Stimulated activated CD4-positive, alpha-beta T cell treated with anti-CD3 and anti-CD28 coated beads, Interleukin-15, amount 100 ng/mL, for 24 hours (primary cell): ENCODE data around the gene IGFL3.
"Not testable (repeated sequence)": the region's sequence is repeated elsewhere in the genome, so short reads cannot be mapped to it uniquely, and the experiment has no call there.

ENCODE experiments used
- DNase-seq: peaks from one replicate; pipeline ENCODE4 v3.0.0-alpha.2; 2020

The IGFL3 gene

DNA sequence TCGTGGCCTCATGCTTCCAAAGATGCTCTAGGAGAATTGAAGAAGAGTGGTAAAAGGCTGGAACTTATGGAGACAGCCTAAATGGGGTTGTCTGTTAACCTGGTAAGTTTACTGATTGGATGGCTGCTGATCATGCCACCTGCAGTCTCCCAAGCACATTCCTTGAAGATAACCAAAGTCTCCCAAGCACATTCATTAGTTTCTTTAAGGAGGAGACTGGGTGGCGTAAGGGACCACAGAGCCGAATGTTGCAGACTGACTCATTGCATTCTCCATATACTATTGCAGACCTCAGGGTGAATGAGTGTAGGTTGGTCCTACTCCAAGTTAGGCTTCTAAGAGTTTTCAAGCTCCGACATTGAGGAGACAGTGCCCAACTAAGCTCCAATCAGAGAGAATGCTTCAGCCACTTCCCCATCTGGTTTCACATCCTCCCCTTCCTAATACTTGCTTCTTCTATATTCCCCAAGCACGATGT is at the start of gene IGFL3:
TSS of gene IGFL3 (minus strand) at position 51 of the 478 bp plus-strand sequence. CDS start at position 12, 39 bp downstream.
- DNase-seq: no peak

DNA sequence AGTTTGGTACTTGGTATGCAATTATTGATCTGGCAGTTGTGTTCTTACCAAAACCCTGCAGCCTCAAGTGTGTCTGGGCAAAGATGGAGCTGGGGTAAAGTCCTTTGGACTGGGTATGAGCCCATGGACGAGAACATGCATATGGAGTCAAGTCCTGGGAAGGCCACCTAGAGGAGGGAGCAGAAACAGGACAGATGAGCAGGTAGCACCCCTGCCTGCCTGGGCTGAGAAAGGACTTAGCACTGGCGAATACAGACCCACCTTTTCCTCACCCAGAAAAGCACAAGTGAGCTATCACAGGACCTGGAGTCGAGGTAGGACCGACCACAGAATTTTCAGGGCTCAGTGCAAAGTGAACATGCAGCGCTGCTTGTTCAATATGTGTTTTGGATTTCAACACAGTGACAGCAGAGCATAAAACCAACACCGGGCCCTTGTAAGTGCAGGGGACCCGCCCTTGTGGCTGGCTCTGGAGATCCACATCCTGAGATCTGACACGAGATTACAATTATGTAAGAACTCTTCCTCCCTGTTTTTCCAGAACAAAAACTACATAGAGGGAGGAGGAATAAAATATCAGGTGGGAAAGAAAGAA is 49.5 kb upstream of the IGFL3 start:
- DNase-seq: no peak

DNA sequence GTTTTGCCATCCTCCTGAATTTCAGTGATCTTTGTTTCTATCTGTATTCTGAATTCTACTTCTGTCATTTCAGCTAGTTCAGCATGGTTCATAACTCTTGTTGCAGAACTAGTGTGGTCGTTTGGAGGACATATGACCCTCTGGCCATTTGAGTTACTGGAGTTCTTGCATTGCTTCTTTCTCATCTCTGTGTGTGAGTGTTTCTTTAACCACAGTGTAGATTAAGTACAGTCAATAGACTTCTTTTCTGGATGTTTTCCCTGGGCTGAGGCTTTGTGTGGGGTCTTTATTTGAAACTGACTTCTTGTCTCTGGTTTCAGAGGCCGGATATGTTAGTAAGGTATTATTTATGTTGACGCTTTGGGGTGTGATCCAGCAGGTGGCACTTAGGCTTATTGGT is 38.2 kb upstream of the IGFL3 start:
- no peak for DNase-seq

DNA sequence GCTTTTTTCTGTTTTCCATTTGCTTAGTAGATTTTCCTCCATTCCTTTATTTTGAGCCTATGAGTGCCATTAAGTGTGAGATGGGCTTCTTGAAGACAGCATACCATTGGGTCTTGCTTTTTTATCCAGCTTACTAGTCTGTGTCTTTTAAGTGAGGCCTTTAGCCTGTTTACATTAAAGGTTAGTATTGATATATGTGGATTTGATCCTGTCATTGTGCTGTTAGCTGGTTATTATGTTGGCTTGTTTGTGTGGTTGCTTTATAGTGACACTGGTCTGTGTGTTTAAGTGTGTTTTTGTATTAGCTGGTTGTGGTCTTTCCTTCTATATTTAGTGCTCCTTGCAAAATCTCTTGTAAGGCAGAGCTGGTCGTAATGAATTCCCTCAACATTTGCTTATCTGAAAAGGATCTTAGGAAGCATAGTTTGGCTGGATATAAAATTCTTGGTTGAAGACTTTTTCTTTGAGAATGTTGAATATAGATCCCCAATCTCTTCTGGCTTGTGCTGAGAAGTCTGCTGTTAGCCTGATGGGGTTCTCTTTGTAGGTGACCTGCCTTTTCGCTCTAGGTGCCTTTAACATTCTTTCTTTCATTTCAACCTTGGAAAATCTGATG is 37.3 kb upstream of the IGFL3 start:
- not testable (repeated sequence) for DNase-seq

DNA sequence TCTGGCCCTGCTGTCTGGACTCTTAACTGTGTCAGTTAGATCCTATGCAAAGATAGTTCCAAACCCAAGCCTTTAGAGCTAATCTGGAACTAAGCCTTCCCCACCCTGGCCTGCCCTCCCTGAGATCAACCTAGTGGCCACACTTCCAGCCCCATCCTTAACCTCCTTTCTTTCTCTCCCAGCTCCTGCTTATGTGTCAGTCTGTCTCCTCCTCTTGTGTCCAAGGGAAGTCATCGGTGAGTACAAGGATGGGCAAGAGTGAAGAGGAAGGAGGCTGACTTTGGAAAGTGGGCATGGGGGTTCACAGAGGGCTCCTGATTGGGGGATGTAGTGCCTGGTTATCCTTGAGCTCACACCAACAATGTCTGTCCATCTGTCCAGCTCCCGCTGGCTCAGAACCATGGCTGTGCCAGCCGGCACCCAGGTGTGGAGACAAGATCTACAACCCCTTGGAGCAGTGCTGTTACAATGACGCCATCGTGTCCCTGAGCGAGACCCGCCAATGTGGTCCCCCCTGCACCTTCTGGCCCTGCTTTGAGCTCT is 35.8 kb upstream of the IGFL3 start:
- no peak for DNase-seq

DNA sequence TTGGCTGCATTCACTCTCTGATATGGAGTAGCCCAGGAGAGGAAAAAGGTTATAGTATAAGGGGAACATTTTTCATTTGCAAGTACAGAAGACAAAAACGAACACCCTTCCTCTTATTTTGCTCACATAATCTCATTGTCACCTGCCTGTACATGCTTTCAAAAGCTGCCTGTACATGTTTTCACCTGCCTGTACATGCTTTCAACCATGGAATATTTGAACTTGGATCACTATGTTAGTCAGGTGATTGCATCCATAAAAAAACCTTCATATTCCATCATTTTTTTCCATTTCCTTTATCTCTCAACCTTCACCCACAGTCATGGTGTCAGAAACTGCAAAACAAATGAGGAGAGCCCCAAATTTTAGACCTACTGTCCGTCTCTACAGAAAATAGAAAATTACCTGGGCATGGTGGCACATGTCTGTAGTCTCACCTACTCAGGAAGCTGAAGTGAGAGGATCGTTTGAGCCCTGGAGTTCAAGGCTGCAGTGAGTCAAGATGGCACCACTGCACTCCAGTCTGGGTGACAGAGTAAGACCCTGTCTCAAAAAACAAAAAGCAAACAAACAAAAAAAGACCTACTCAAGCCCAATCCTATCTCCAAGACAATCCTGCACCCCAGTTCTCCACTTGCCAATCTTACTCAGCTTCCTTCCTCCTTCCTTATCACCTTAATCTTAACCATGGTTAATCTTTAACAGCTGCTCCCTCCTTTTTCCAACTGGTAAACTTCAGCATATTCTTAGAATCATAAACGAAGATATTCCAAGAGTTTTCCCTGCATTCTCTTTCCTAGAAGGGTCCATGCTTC is 35.1 kb upstream of the IGFL3 start:
- DNase-seq: no peak

DNA sequence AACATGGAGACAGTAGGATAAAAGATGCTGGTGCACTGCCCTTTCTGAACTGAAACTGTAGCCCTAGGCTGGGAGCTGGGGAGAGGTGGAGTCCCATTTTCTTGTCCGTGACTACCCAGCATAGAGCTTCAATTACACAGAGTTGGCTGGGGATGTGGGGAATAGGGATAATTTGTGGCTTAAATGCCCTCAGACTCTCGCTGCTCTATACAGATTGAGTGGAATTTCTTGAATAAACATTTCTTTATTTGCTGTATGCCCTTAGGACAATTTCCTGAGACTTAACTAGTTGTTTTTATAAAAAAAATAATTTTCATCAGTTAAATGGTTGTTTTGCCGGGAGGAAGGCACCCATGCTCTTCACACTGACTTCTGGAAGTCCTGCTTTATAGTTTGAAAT is 30.7 kb upstream of the IGFL3 start:
- DNase-seq: no peak

DNA sequence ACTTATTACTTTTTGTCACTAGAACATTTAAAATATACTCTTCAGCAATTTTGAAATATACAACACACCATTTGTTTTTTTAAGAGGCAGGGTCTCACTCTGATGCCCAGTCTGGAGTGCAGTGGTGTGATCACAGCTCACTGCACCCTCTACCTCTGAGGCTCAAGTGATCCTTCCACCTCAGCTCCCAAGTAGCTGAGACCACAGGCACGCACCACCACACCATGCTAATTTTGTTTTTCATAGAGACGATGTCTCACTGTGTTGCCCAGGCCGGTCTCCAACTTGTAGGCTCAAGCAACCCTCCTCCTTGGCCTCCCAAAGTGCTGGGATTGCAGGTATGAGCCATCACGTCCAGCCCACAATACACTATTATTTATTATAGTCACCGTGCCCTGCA is 26.1 kb upstream of the IGFL3 start:
- no peak for DNase-seq

DNA sequence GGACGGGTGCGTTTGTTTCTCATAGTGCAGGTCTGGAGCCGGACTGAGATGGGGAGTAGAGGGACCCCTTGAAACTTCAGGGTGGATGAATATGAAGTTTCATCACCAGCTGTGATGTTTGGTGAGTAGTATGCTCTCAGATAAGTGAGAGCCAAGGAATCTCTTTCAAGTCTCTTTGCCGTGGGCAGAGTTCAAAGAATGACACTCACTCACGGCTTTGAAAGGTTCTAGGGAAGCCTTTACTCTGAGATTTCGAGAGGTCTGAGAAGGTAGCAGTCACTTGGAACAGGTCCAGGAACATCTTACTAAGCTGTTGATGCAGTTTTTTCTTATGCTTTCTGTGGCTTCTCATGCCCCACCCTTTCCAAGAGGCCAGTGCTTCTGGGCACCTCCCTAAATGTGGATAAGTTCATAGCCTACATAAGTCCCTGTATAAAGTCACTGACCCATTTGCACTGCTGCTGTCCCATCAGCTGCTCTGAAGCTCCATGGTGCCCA is 23.4 kb upstream of the IGFL3 start, which contains the start of gene IGFL2:
TSS of gene IGFL2 (plus strand) at position 448 of the 498 bp plus-strand sequence. CDS start at position 489, 41 bp downstream.
- peak; percentile 42 for DNase-seq

DNA sequence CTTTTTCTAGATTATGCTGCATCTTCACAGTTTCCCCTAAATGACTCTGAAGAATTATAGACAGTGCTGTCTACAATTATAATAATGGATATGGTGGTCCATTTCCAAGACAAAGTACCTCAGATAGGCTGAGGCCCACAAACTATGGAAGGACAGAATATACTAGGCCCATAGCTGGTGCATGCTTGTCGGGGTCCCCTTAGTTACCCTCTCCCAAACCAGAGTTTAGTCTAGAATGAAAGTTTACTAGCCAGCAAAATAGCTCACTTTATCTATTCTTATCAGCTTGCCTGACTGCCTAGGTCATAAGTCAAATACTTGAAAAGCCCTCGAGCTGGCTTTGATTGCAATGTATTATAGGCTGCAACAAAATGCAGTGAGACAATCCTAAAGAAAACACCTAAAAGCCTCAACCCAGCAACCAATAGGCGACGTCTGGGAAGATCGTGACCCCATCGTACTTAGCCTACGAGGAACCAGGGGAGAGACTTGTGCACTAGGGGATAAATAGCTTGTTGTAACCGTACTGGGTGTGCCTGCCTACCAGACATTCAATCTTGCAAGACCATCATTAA is 22.8 kb upstream of the IGFL3 start:
- DNase-seq: no peak

DNA sequence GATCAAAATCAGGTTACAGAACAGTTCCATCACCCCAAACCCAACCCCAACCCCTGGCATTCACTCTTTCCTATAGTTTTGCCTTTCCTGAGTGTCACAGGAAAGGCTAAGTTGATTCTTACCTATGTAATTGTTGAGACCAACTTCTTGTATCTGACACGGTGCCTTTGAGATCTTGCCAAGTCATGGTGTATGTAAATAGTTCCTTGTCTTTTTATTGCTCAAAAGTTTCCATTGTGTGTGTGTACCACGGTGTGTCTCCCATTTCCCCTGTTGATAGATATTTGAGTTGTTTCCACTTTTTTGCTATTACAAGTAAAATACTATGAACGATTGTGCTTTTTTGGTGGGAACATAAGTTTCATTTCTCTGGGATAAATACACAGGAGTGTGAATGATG is 20.3 kb upstream of the IGFL3 start:
- no peak for DNase-seq

DNA sequence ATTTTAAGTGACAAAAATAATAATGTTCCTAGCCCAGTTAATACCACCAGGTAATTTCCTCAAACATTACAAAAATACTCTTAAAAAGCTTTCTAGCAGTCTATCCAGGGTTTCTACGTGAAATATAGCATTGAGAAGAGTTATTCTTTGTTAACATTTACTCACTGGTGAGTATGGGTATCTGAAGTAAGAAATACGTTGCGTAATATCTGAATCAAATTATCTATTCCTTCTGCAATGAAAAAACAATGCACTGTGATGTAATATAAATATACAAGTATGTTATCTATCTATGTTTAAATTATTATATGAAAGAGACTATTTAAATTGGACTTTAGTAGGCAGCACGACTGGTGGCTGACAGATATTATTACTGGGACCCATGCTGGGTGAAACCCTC is 17.8 kb upstream of the IGFL3 start:
- DNase-seq: no peak

DNA sequence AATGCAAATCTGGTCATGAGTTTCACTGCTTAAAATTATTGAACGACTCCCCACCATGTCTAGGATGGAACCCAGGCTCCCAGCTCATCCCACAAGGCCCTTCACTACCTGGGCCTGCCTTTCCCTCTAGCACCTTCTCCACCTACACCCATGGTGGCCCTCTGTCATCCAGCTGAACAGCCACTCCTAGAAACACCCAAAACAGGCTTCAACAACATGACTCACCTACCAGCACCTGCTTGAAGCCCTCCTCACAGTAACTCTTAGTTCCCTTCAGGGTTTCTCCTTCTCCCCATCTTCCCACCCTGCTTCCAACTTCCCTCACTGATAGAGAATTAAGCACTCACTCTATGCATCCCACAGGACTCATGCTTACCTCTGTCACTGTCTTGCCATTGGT is 16.9 kb upstream of the IGFL3 start:
- no peak for DNase-seq

DNA sequence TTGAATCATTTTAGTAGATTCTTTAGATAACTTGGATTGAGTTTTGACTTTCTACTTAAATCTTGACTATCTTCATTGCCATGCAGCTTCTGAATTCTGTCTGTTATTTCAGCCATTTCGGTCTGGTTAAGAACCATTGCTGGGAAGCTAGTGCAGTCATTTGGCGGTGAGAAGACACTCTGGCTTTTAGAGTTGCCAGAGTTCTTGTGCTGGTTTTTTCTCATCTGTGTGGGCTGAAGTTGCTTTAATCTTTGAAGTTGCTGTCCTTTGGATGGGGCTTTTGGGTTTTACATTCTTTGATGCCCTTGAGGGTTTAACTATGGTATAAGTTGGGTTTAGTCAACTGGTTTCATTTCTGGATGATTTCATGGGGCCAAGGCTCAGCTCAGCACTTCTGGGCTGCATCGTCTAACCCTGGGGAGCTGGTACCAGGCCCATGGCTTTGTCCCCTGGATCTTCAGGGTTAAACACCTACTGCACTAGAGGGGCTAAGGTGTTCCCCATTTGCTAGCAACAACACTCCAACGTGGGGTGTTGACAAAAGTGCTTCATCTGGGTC is 13.5 kb upstream of the IGFL3 start:
- no peak for DNase-seq

DNA sequence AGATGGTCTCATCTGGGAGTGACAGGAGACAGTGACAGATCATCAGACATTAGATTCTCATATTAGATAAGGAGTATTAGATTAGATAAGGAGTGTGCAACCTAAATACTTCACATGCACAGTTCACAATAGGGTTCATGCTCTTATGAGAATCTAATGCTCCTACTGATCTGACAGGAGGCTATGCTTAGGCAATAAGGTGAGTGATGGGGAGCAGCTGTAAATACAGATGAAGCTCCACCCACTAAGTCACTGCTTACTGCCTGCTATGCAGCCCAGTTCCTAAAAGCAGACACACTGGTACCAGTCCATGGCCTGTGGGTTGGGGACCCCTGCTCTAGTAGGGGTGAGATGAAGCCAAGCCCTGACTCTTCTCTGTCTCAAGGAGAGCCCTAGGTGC is 10.0 kb upstream of the IGFL3 start:
- DNase-seq: no peak

DNA sequence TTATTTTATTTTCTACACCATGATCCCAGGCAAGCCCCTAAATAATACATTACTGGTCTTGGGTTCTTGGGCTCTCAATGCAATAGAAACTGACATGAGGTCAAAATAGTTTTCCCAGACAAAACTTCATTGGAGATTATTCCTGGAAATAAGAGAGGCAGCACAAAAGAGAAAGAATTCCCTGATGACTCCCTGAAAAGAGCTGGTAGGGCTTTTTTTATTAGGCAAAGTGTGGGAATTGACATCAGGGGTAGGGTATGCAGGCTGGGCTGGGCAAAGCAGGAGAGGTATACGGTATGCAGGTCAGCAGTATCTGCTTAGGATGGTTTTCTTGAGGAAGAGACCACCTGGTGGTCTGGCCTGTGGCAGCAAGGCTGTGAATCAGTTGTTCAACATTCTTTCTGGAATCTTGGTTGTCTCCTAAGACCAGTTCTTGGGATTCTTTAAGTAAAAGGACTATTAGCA is 9.3 kb upstream of the IGFL3 start:
- DNase-seq: no peak

DNA sequence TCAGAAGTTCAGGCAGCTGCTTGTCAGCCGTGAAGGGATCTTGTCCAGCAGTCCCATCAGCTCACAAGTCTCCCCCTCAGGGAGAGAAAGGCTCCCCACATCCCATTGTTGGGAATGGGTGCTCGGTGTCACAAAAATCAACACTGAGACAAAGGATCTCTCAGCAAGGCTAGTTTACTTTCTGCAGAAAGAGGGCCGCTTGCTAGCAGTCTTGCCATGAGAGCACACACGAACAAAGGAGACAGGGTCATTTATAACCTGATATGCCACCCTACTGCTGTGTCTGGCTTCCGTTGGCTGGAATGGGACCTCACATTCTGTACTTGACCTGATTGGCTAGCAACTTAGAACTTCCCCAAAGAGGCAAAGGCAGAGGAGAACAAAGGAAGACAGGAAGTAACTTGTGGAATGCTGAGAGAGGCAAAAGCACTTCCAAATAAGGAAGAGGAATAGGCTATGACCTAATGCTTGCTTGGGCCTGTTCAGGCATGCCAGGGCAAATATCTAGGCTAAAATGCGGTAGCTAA is 8.7 kb upstream of the IGFL3 start:
- no peak for DNase-seq

DNA sequence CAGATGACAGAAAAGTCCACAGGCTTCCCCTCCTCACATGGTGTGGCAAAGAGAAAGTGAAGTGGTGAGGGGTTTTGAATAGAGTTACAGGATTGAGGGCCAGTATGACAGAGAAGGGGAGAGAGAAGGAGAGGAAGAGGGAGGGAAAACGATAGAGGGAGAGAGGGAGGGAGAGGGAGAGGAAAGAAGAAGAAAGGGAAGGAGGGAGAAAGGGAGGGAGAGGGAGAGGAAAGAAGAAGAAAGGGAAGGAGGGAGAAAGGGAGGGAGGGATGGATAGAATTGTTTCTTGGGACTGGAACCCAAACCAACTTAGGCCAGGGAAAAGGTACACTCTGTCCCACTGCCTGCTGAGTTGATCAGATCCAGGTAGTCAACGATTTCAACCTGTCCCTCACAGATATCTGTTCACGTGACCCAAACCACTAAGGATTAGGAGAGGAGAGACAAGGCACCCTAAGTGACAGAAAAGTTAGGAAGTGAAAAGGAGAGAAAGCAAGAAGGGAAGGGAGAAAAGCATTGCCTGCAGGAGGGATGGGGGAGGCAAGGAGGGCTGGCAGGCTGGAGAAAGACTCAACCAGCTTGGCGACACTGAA is 8.1 kb upstream of the IGFL3 start:
- DNase-seq: no peak

DNA sequence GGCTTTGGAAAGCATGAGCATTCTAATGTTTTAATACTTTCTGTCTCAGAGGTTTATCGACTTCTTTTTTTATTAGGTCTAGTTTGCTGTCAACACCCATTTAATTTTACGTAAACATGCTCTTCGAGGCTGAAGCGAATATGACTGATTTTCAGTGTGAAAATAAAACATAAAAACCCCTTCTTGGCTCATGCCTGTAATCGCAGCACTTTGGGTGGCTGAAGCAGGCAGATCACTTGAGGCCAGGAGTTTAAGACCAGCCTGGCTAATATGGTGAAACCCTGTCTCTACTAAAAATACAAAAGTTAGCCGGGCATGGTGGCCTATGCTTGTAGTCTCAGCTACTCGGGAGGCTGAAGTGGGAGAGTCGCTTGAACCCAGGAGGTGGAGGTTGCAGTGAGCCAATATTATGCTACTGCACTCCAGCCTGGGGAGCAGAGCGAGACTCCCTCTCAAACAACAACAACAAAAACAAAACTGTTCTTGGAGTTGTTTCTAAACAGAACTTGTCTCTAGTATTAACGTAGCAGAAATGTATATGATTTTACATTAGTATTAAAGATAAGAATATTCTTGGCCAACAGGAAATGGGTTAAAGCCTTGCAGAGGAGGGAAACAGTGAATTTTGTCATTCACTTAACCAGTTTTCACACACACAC is 7.1 kb upstream of the IGFL3 start:
- no peak for DNase-seq

DNA sequence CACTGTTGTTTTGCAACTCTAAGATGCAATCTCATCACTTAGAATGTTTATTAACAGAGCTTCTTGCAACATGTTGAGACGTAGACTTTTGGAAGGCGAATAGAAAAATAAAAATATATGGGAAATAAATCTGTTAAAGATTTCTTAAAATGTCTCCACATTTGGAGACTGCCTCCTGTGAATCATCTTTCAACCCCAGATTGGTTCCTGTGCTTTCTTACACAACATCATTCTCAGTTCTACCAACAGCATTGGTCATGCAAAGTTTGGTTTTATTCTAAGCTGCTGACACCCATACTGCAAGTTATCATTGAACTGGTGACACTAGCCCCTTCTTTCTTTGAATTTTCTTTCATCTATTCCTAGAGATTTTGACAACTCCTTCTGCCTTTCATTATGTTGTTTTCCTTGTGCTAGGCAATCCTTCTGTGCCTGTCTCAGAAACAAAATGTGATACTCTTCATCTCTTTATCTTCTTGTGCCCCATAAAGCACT is 1.6 kb upstream of the IGFL3 start:
- no peak for DNase-seq

DNA sequence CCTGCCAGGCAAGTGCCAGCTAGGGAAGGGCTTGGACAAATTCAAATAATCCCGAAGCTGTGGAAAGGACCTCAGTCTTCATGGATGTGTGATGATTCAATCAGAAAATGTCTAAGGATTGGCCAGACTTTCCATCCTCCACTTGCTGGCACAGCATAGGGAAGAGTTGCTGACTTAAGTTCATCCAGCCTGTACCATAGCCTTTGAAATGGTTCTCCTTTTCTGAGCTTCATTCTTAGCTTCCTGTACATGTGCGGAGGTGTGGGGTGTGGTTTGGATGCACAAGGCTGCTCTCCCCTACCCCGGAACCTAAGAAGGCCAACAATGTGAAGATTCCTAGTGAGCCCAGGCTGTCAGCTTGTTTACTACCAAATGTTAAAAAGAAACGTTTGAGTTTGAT is 959 bp upstream of the IGFL3 start:
- no peak for DNase-seq
